LNCAP (cell line): ENCODE measurements around the gene MYO7A.

Experiments used
- TF ChIP-seq, protein P1 (sequence below): fragments of 450-650 bp; IDR thresholded peaks from 2 replicates; pipeline ENCODE4 v1.5.1; 2017; ENCODE audit warnings: mild to moderate bottlenecking

Gene MYO7A

DNA sequence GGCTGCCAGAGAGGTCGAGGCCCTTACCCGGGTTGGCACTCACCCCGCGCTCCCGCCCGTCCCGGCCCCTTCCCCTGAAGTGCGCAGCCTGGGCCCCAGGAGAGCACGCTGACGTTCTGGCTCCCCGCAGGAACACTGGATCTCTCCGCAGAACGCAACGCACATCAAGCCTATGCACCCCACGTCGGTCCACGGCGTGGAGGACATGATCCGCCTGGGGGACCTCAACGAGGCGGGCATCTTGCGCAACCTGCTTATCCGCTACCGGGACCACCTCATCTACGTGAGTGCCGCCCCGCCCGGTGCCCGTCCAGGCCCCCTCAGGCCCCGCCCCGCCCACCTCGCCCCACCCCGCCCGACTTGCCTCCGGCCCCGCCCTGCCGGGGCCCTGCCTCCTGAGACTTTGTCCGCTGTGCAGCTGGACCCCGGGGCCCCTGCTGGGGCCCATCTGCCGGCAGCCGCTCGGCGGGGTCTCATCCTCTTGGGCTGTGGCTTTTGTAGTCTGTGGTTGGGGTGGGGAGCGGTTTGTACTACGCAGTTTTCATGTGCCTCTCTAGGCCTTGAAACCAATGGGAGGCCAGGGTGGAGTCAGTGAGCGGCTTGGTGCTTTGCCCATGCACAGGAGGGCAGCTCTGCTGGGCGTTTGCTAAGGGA lies 19.7 kb downstream of the MYO7A start:
- TF ChIP-seq, protein P1, sequence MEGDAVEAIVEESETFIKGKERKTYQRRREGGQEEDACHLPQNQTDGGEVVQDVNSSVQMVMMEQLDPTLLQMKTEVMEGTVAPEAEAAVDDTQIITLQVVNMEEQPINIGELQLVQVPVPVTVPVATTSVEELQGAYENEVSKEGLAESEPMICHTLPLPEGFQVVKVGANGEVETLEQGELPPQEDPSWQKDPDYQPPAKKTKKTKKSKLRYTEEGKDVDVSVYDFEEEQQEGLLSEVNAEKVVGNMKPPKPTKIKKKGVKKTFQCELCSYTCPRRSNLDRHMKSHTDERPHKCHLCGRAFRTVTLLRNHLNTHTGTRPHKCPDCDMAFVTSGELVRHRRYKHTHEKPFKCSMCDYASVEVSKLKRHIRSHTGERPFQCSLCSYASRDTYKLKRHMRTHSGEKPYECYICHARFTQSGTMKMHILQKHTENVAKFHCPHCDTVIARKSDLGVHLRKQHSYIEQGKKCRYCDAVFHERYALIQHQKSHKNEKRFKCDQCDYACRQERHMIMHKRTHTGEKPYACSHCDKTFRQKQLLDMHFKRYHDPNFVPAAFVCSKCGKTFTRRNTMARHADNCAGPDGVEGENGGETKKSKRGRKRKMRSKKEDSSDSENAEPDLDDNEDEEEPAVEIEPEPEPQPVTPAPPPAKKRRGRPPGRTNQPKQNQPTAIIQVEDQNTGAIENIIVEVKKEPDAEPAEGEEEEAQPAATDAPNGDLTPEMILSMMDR: no peak

DNA sequence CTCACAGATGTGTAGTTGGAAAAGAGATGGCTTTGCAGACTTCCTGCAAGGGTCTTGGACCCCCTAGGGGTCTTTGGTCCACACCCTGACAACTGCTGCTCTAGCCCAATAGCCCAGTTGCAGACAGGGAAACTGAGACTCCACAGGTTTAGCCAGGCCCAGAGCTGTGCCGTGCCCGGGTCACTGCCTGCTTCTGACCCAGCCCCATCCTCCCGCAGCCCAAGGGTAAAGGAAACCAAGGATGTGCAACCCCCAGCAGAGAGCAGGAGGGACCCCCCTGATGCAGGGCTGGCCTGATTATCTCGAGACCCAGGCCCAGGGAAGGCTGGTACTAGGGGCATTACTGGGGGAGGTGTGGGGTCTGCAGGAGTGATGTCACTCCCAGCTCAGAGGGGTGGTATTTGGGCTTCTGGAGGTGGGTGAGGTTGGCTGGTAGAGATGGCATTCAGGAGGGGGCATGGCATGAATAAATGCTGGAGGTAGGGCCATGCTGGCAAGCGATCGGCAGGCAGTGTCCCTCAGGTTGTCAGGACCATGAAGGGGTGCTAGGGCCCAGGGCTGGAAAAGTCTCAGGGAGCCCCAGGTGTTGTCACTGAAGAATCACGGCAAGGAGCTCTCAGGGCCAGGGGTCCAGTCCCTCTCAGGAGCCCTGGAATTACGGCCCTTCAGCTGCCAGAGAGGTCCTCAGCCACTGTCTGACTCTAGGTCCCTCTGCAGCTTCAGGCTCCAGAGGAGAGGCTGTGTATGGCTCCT lies 21.1 kb downstream of the MYO7A start:
- TF ChIP-seq, protein P1: no peak

DNA sequence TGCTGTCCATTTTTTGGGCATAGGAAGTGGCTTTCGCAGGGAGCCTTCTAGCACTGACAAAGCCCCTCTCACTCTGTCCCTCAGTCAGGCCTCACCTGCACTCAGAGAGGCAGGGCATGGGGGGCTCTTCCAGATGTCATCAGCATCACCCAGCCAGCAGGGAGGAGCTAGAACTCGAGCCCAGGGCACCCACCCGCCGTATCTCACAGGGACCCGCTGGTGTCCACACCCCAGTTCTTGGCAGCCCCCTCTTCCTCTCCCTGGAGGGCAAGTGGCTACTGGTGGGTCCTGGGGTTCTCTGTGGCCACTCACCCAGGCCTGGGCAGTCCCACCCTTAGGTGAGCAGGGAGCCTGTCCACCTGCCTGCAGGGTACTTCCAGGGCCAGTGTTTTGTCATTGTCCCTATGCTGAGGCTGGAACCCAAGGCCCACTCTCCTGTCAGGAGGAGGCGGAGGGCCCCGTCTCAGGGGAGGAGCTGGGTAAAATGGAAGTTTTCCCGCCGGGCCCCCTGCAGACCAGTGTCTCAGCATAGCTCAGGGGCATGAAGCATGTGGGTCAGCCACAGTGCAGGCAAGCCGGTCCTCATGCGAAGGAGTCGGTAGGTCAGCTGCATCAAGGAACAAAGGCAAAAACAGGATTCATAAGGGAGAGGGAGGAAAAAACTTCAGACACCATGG lies 21.8 kb downstream of the MYO7A start:
- TF ChIP-seq, protein P1: no peak

DNA sequence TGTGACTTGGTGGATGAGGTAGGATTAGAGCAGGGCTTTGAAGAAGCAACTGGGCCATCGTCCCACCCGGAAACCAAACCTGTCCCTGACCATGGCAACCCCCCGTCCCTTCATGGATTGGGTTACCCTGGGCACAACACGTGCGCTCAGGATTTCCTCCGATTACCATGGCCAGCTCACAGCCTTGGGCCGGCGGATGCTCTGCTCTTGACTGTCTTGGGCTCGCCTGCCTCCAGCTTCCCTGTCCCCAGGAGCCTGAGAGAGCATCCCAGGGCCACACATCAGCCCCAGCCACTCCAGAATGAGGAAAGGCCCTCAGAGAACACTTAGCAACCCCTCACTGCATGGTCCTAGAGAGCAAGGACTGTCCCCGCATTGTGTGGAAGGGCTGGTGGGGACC lies 22.8 kb downstream of the MYO7A start:
- TF ChIP-seq, protein P1: no peak

DNA sequence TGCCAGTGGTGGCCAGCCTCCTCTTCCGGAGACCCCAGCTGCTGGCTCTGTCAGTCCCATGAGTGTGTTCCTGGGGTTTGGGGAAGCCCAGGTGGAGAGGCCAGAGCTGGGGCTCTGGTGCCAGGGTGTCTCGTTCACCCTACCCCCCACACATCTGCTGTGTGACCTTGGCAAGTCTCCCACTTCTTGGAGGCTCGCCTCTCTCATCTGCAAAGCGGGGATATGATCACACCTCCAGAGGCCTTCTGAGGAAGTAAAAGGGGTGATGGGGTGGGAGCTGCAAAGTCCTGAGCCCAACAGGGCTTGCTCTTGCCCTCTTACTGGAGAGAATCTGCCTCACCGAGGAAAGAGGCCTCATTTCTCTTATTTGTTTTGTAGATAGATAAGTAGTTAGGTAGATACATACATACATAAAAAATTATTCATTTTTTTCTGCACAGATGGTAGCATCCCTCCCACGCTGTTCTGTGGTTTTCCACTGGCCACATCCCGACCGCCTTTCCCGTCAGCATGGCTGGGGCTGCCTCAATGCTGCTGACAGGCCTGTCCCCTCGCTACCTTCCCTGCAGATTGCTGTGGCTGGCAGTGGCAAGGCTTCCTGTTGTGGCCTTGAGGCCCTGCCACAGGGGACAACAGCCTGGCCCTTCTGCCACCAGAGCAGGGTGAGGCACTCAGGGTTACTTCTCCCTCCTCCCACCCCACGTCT lies 23.9 kb downstream of the MYO7A start:
- TF ChIP-seq, protein P1: no peak

DNA sequence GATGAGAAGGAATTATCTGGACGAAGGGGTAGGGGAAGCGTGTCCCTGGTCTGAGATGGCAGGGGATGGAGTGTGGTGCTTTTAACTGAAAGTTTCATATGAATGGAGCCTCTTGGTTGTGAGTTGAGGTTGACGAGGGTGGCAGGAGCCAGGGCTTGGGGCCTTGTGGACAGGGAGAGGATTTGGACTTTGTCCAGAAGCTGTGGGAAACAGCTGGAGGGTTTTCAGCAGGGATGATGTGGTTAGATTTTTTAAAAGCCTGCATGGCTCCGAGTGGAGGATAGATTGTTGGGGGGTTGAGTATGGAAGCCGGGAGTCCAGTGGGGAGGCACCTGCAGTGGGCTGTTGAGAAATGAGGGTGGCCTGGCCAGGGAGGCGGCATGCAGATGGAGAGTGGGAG lies 24.8 kb downstream of the MYO7A start:
- TF ChIP-seq, protein P1: no peak
